ENCODE data around the gene MT3.
"Not testable (repeated sequence)": the region's sequence is repeated elsewhere in the genome, so short reads cannot be mapped to it uniquely, and the experiment has no call there.

The MT3 gene

DNA sequence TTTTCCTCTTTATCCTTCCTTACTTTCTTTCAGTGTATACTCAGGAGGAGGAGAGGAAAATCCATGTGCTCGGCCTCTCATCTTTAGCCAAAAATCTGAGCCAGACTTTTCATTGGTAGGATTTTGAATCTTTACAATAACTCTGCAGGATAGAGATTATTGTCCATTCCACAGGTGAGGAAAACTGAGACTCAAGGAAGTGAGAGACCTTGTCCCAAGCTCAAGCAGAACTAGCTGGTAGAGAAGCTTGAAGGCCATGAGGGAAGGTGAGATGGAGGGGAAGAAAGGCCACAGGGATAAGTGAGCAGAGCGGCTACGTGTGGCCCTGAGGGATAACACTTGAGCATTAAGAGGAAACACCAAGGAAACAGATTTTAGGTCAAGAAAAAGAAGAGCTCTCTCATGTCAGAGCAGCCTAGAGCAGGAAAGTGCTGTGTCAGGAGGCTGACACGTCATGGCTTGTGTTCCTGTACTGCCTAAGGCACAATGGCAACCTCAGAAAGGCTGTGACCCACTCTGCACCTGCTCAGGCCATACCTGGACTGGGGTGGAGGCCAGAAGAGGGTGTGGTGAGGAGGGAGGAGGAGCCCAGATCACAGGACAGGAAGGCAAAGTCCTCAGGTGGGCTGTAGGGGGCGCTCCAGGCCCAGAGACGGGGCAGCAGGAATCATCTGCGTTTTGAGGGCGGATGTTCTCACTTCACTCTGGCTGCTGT lies 12.6 kb upstream of the MT3 start:
- FAIRE-seq, result peak; percentile 74
- peak; percentile 60 for DNase-seq (ENCODE audit: extremely low spot score, insufficient read length, low read depth)

- DNase-seq (ENCODE audit: extremely low spot score, insufficient read length, low read depth) (no peak), FAIRE-seq (no peak)
Measured at GRCh38 chr16:56577300-56577625, 12.1 kb upstream of the MT3 start.

DNA sequence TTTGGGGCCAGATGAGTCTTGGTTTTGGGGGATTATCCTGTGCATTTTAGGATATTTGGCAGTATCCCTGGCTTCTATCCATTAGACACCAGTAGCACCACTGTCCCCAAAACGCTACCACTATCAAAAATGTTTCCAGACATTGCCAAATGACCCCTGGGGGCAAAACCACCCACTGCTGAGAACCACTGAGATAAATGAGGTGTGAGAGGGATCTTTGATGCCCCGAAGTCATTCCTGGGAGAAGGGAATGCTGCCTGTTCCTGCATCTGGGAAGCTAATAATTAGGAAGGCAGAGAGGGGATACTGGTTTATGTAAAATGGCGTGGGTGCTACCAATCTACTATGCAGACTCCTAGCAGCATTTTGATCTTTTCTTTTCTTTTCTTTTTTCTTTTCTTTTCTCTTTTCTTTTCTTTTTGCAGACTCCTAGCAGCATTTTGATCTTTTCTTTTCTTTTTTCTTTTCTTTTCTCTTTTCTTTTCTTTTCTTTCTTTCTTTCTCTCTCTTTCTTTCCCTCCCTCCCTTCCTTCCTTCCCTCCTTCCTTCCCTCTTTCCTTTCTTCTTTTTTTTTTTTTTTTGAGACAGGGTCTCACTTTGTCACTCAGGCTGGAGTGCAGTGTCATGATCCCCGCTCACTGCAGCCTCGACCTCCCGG lies 8.8 kb upstream of the MT3 start:
- DNase-seq (ENCODE audit: extremely low spot score, insufficient read length, low read depth) (no peak), FAIRE-seq (no peak)

DNA sequence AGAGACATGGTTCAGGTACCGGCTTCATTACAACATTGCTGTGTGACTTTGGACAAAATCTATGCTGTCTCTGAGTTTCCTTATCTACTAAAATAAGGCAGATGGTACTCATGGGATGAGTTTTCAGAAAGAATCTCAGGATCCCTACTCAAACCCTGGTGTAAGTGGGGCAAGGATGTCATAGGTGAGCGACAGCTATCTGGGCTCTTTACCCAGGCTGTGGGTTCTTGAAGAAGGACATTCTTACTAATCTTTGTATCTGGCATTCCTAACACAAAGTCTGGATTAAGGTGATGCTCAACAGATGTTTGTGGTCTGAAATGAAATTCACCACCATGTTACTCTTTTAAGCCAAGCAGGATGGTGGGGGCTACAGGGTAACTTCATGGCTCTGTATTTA lies 6.4 kb upstream of the MT3 start:
- DNase-seq (ENCODE audit: extremely low spot score, insufficient read length, low read depth); FAIRE-seq: not testable (repeated sequence)

DNA sequence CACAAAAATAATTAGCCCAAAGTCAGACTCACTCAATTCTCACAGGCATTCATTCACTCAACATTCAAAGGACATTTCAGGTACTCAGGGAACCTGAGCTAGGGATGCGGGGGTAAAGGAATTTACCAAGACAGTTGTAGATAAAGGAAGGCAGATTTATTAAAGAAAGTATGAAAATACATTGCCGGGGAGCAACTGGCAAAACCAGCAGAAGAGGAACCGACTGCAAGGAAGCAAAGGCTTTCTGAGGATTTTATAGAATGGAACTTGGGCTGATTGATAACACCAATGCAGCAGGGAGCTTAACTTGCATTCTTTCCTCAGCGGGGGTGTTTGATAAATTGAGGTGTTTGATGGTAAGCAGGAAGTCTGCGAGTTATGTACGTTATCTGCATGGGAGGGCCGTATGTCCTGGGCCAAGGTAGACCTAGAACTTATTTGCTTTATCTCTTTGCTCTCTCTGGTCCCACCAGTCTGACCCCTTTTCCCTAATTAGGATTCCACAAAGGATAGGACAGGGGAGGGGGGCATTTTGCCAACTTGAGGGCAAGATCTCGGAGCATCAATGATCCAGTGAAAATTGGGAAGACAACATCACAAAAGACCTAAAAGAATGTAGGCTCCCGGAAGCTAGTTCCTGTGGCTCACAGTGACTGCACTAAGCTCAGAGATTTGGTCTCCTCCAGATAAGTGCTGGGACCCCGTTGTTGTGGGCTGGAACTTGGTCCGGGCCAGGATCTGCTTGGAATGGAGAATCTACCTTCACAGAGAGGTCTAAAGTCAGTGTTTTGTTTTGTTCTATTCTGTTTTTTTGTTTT lies 5.8 kb upstream of the MT3 start:
- FAIRE-seq, result no peak

GRCh38 chr16:56584276-56584675 lies 5.1 kb upstream of the MT3 start:
- FAIRE-seq (no peak), DNase-seq (ENCODE audit: extremely low spot score, insufficient read length, low read depth) (no peak)

More for the DNA sequence above, 5.8 kb upstream of the MT3 start:
- no peak for DNase-seq (ENCODE audit: extremely low spot score, insufficient read length, low read depth)

- DNase-seq (ENCODE audit: extremely low spot score, insufficient read length, low read depth) (no peak), FAIRE-seq (no peak)
Measured at GRCh38 chr16:56588781-56589140, 567 bp upstream of the MT3 start.

GRCh38 chr16:56591377-56592060 lies 2.2 kb downstream of the MT3 start:
- no peak for DNase-seq (ENCODE audit: extremely low spot score, insufficient read length, low read depth)

GRCh38 chr16:56593573-56594291 lies 4.4 kb downstream of the MT3 start:
- no peak for FAIRE-seq
- no peak for DNase-seq (ENCODE audit: extremely low spot score, insufficient read length, low read depth)

More at GRCh38 chr16:56591377-56592060, 2.2 kb downstream of the MT3 start:
- no peak for FAIRE-seq

DNA sequence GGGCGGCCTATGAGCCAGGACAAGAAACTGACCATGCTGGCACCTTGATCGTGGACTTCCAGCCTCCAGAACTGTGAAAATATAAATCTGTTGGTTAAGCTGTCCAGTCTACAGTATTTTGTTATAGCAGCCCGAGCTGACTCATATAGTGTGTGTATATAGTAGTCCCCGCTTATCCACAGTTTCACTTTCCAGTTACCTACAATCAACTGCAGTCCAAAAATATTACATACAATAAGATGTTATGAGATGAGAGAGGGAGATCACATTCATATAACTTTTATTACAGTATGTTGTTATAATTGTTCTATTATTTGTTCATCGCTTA lies 4.9 kb downstream of the MT3 start:
- FAIRE-seq (no peak), DNase-seq (ENCODE audit: extremely low spot score, insufficient read length, low read depth) (no peak)

- DNase-seq (ENCODE audit: extremely low spot score, insufficient read length, low read depth) (no peak), FAIRE-seq (peak; percentile 76)
Measured at GRCh38 chr16:56600398-56600999, 11.2 kb downstream of the MT3 start.

GRCh38 chr16:56601325-56601724 lies 12.0 kb downstream of the MT3 start:
- FAIRE-seq (no peak), DNase-seq (ENCODE audit: extremely low spot score, insufficient read length, low read depth) (no peak)

GRCh38 chr16:56603589-56603988 lies 14.3 kb downstream of the MT3 start:
- no peak for DNase-seq (ENCODE audit: extremely low spot score, insufficient read length, low read depth)
- no peak for FAIRE-seq

DNA sequence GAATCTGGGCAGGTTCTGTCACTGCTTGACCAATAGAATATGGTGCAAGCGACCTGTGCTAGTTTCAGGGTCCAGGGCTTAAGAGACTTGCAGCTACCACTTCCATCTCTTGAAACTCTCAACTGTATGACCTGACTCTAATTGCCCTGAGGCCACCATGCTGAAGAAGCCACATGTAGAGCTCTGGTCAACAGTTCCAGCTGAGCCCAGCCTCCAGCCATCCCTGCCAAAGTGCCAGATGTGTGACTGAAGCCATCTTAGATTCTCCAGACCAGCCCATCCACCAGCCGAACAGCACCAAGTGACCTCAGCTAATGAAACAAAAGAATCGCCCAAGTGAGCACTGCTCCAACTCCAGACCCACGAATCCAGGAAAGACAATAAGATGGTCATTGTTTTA lies 15.6 kb downstream of the MT3 start:
- DNase-seq (ENCODE audit: extremely low spot score, insufficient read length, low read depth), result no peak
- FAIRE-seq, result no peak

GRCh38 chr16:56605475-56605874 lies 16.1 kb downstream of the MT3 start:
- FAIRE-seq, result no peak
- DNase-seq (ENCODE audit: extremely low spot score, insufficient read length, low read depth), result no peak

- FAIRE-seq, result no peak
- DNase-seq (ENCODE audit: extremely low spot score, insufficient read length, low read depth), result no peak
Measured at GRCh38 chr16:56606071-56606475, 16.7 kb downstream of the MT3 start.

- no peak for DNase-seq (ENCODE audit: extremely low spot score, insufficient read length, low read depth)
- FAIRE-seq, result no peak
Measured at GRCh38 chr16:56606476-56607108, 17.3 kb downstream of the MT3 start.

DNA sequence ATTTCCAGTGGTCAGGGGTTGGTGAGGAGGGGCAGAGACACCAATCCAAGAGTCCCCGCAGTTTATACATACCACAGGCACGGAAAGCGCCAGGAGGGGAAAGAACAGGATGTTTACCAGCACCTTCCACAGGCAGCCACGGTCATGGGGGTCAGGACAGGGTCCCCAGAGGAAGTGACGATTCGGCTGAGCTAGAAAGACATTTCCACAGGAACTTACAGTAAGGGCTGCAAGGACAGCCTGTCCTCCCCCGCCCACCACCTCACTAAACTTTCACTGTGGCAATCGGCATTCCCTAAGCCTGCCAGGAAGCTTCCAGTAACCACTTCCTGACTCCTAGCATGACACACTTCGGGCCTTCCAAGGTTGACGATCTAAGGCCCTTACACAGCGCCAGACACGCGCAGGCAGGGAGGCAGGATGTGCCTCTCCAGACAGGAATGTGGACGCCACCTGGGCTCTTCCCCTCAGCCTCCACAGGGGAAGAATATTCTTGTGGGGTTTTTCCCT lies 17.8 kb downstream of the MT3 start:
- DNase-seq (ENCODE audit: extremely low spot score, insufficient read length, low read depth) (no peak), FAIRE-seq (no peak)

DNA sequence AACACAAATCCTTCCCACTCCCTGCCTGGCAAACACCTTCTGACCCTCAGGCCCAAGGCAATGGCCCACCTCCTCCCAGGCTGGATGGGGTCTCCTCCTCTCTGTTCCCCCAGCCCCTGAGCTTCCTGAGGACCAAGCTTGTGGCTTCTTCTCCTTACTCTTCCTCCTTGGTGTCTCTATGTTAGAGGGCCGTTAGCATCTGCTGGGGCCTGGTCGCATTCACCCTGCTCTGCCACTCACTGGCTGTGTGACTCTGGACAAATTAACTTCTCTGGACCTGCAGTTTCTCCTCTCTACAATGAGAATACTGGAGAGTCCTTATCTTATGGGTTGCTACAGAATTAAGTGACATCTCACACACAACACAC lies 18.3 kb downstream of the MT3 start:
- no peak for DNase-seq (ENCODE audit: extremely low spot score, insufficient read length, low read depth)
- no peak for FAIRE-seq

All from GM18507 (cell line).